Gastroesophageal sphincter (tissue), 3 donors: Measurements from ENCODE around the gene SNRNP200.

Source experiments
- EP300 ChIP-seq: sonication (generic); formaldehyde crosslinking; IDR thresholded peaks from one replicate; pipeline ENCODE4 v1.6.1; 2017; ENCODE audit warnings: antibody characterized with exemption, mild to moderate bottlenecking
- POLR2A ChIP-seq, 2 donors: fragments of 450-650 bp; IDR thresholded peaks; one replicate each; pipeline ENCODE4 v1.6.1; 2017; ENCODE audit warnings: antibody characterized with exemption in 2 of 2, mild to moderate bottlenecking in 2 of 2, moderate library complexity in 1 of 2
- POLR2AphosphoS5 ChIP-seq: sonication (generic); formaldehyde crosslinking; IDR thresholded peaks from one replicate; pipeline ENCODE4 v1.6.1; 2017; ENCODE audit warnings: antibody characterized with exemption
- TF ChIP-seq, protein P1 (sequence below), 4 experiments: fragments of 200-600 bp in 2 of 4; fragments of 450-650 bp in 2 of 4; sonication (generic) in 1 of 4; IDR thresholded peaks; one replicate each; pipeline ENCODE4 v1.5.1; 2017 to 2019; ENCODE audit warnings: antibody characterized with exemption in 4 of 4, mild to moderate bottlenecking in 2 of 4, moderate library complexity in 2 of 4

DNA sequence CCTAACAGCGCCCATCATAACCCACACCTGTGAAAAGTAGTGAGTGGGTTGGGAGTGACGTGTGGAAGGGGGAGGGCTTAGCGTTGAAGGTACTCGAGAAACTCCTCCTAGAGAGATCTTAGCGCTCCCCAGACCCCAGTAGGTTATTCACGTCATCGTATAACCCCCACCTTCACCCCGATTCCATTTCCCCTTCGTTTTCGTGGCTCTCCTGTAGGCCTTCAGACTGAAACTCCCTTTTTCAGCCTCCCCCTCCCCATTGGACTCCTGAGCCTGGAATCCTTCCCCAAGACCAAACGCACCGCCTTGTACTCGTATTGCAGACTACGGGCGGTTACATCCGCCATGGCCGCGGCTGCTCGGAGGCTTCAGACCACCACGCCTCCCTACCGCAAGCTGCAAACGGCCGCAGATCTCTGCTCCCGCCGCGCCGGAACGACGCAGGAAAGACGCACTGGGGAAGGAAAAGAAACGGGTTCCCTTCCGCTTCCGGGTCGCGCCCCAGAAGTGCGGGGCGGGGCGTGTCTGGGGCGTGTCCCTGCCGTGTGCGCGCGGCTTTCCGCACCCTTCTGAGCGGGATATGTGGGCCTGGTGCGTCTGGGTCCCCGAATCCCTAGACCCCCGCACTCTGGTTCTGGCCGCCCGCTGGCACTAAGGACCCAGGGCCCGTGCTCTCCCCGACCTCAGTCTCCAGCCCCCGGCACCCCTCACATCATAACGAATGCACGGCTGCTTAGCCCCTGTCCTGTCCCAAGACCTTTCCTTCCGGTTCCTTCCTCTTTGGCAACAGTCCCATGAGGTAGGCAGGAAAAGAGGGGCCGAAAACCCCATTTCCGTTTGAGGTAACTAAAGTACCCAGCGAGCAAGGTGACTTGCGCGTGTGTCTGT lies at the start of gene SNRNP200:
- TF ChIP-seq, protein P1, sequence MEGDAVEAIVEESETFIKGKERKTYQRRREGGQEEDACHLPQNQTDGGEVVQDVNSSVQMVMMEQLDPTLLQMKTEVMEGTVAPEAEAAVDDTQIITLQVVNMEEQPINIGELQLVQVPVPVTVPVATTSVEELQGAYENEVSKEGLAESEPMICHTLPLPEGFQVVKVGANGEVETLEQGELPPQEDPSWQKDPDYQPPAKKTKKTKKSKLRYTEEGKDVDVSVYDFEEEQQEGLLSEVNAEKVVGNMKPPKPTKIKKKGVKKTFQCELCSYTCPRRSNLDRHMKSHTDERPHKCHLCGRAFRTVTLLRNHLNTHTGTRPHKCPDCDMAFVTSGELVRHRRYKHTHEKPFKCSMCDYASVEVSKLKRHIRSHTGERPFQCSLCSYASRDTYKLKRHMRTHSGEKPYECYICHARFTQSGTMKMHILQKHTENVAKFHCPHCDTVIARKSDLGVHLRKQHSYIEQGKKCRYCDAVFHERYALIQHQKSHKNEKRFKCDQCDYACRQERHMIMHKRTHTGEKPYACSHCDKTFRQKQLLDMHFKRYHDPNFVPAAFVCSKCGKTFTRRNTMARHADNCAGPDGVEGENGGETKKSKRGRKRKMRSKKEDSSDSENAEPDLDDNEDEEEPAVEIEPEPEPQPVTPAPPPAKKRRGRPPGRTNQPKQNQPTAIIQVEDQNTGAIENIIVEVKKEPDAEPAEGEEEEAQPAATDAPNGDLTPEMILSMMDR (IDR thresholded peaks at IDR 0.05): peak in 1 of 4 experiments; percentile 4
- peak; percentile 77 for TF ChIP-seq POLR2A (IDR thresholded peaks at IDR 0.05)
- TF ChIP-seq POLR2AphosphoS5: peak; percentile 92
- TF ChIP-seq EP300: no peak
